ENCODE results near the gene CPA1.

DNA sequence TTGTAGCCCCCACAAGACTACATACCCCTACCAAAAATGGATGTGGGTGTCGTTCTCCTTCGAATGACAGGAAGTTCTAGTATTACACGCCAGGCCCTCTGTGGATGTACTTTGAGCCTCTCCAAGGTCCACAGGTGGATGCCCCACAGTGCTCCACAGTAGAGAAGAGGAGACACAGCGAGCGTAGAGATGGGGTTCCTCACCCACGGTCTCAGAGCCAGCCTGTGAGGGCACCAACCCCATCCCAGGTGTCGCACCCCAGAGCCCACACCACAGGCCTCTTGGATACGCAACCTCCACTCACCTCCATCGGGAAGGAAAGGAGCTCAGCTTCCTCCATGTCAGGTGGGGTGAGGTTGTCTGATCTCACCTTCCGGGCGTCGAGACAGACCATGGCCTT lies 33.4 kb upstream of the CPA1 start:
- TF ChIP-seq EP300 (IDR thresholded peaks at IDR 0.05; ENCODE audit: low read depth in 2 of 2, low read length in 2 of 2) (no peak), EP300 (CRISPR knock-in tag; IDR thresholded peaks at IDR 0.05; ENCODE audit: borderline replicate concordance) (no peak), MAFF (IDR thresholded peaks at IDR 0.05; ENCODE audit: low read depth, low read length) (no peak), ZNF652 (CRISPR knock-in tag; IDR thresholded peaks at IDR 0.05; ENCODE audit: borderline replicate concordance, low read depth) (no peak), ZNF510 (CRISPR knock-in tag; IDR thresholded peaks at IDR 0.05; ENCODE audit: low read depth) (no peak), GLI4 (CRISPR knock-in tag; IDR thresholded peaks at IDR 0.05; ENCODE audit: borderline replicate concordance) (no peak), ZNF766 (CRISPR knock-in tag; IDR thresholded peaks at IDR 0.05; ENCODE audit: borderline replicate concordance) (no peak), HDAC1 (CRISPR knock-in tag; IDR thresholded peaks at IDR 0.05) (no peak), ZMYM3 (CRISPR knock-in tag; IDR thresholded peaks at IDR 0.05) (no peak), TBL1XR1 (IDR thresholded peaks at IDR 0.05; ENCODE audit: borderline replicate concordance, low read length, partially characterized antibody) (no peak), EZH2 (conservative IDR thresholded peaks at IDR 0.05; ENCODE audit: low read depth, low read length) (no peak), TP53 (CRISPR knock-in tag; conservative IDR thresholded peaks at IDR 0.05) (no peak), CHD2 (IDR thresholded peaks at IDR 0.05; ENCODE audit: low read depth, low read length) (no peak), ZNF790 (CRISPR knock-in tag; IDR thresholded peaks at IDR 0.05; ENCODE audit: borderline replicate concordance) (no peak)
- TF ChIP-seq, protein P1, sequence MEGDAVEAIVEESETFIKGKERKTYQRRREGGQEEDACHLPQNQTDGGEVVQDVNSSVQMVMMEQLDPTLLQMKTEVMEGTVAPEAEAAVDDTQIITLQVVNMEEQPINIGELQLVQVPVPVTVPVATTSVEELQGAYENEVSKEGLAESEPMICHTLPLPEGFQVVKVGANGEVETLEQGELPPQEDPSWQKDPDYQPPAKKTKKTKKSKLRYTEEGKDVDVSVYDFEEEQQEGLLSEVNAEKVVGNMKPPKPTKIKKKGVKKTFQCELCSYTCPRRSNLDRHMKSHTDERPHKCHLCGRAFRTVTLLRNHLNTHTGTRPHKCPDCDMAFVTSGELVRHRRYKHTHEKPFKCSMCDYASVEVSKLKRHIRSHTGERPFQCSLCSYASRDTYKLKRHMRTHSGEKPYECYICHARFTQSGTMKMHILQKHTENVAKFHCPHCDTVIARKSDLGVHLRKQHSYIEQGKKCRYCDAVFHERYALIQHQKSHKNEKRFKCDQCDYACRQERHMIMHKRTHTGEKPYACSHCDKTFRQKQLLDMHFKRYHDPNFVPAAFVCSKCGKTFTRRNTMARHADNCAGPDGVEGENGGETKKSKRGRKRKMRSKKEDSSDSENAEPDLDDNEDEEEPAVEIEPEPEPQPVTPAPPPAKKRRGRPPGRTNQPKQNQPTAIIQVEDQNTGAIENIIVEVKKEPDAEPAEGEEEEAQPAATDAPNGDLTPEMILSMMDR (CRISPR knock-in tag; IDR thresholded peaks at IDR 0.05), result no peak
